Hepatocyte (in vitro differentiated cells): ENCODE measurements around the gene MRPL50. TPM values are rescaled to one million over a fixed set of nuclear protein-coding genes. Genes with fewer than 3 reads are reported as not detected.

Experiments used
- DNase-seq: peaks from one replicate; pipeline ENCODE4 v3.0.0-alpha.2; 2016; ENCODE audit warnings: low spot score
- H2AFZ ChIP-seq: fragments of 200-600 bp; sonication (generic); 2 replicates; pipeline ENCODE4 v1.6.0; 2016; ENCODE audit warnings: antibody characterized with exemption, mild to moderate bottlenecking
- H3K27ac ChIP-seq: fragments of 200-600 bp; sonication (generic); 2 replicates; pipeline ENCODE4 v1.5.1; 2016; ENCODE audit warnings: mild to moderate bottlenecking
- H3K27me3 ChIP-seq: fragments of 200-600 bp; sonication (generic); 2 replicates; pipeline ENCODE4 v1.6.1; 2016
- H3K36me3 ChIP-seq: fragments of 200-600 bp; sonication (generic); replicated peaks from 2 replicates; pipeline ENCODE4 v1.5.1; 2016; ENCODE audit warnings: low read depth; ENCODE audit not compliant: insufficient read depth
- H3K4me1 ChIP-seq: fragments of 200-600 bp; sonication (generic); 2 replicates; pipeline ENCODE4 v1.5.1; 2016; ENCODE audit warnings: mild to moderate bottlenecking, moderate library complexity; ENCODE audit not compliant: insufficient read depth
- H3K4me2 ChIP-seq: fragments of 200-600 bp; sonication (generic); 2 replicates; pipeline ENCODE4 v1.6.0; 2016
- H3K4me3 ChIP-seq: fragments of 200-600 bp; sonication (generic); 2 replicates; pipeline ENCODE4 v1.5.1; 2016; ENCODE audit warnings: mild to moderate bottlenecking
- H3K79me2 ChIP-seq: fragments of 200-600 bp; sonication (generic); 2 replicates; pipeline ENCODE4 v1.6.0; 2017; ENCODE audit warnings: mild to moderate bottlenecking
- H3K9me2 ChIP-seq: fragments of 200-600 bp; sonication (generic); replicated peaks from 2 replicates; pipeline ENCODE4 v1.6.0; 2017; ENCODE audit warnings: mild to moderate bottlenecking; ENCODE audit not compliant: insufficient read depth
- H3K9me3 ChIP-seq: fragments of 200-600 bp; sonication (generic); 2 replicates; pipeline ENCODE4 v1.5.1; 2016; ENCODE audit warnings: low read depth, mild to moderate bottlenecking
- H4K20me1 ChIP-seq: fragments of 200-600 bp; sonication (generic); 2 replicates; pipeline ENCODE4 v1.6.0; 2016; ENCODE audit warnings: mild to moderate bottlenecking; ENCODE audit not compliant: insufficient read depth, poor library complexity, severe bottlenecking
- CTCF ChIP-seq: fragments of 200-600 bp; sonication (generic); IDR thresholded peaks from 2 replicates; pipeline ENCODE4 v1.5.1; 2016; ENCODE audit warnings: antibody characterized with exemption, mild to moderate bottlenecking; ENCODE audit not compliant: poor library complexity
- EZH2 ChIP-seq: fragments of 200-600 bp; sonication (generic); IDR thresholded peaks from 2 replicates; pipeline ENCODE4 v1.6.1; 2016; ENCODE audit warnings: antibody characterized with exemption, mild to moderate bottlenecking, borderline replicate concordance
- EZH2phosphoT487 ChIP-seq: fragments of 200-600 bp; sonication (generic); IDR thresholded peaks from one replicate; pipeline ENCODE4 v1.6.1; 2018; ENCODE audit warnings: antibody characterized with exemption, mild to moderate bottlenecking, low read depth, moderate library complexity; ENCODE audit not compliant: unreplicated experiment, severe bottlenecking
- WGBS: methylation state at CpG from one replicate; pipeline ENCODE4 v1.1.6; 2016; ENCODE audit warnings: low lambda C conversion rate; ENCODE audit errors: missing lambda C conversion rate; 5-methylcytosine and 5-hydroxymethylcytosine counted together
- polyA plus RNA-seq: library from polyadenylated mRNA; unstranded; fragments of >200 nt; fragmentation: Nextera tagmentation; extraction: Ambion mirVana; gene quantifications from 2 replicates; pipeline ENCODE4 v1.2.1, GENCODE V29; 2016
- total RNA-seq: library from RNA; depleted of rRNA; stranded (reverse); fragments of >200 nt; gene quantifications from 2 replicates; pipeline ENCODE4 v1.2.3, GENCODE V29; 2014

The MRPL50 gene
- total and polyA plus RNA-seq, 2 experiments from 2014 or later, result 22.8 to 23.7 TPM

GRCh38 chr9:101438523-101438922 lies 40.1 kb upstream of the MRPL50 start:
- no peak for DNase-seq
- no peaks in the 10 kb centered on the region for H3K79me2 ChIP-seq
- no peaks in the 10 kb centered on the region for H3K9me3 ChIP-seq
- H4K20me1 ChIP-seq, result no peaks in the 10 kb centered on the region
- H3K4me3 ChIP-seq, result no peak overlapping the region
- H2AFZ ChIP-seq, result no peak overlapping the region
- H3K4me2 ChIP-seq, result no peak overlapping the region
- H3K27ac ChIP-seq, result peak overlapping the region; percentile 87
- peaks cover 6% of the 10 kb centered on the region for H3K4me1 ChIP-seq
- no peaks in the 10 kb centered on the region for H3K36me3 ChIP-seq
- 92% methylated on average over 3 of the region's 3 CpGs for WGBS
- TF ChIP-seq CTCF (no peak), EZH2phosphoT487 (no peak), EZH2 (no peak)
- no peaks in the 10 kb centered on the region for H3K9me2 ChIP-seq
- H3K27me3 ChIP-seq, result no peaks in the 10 kb centered on the region

- H4K20me1 ChIP-seq, result no peaks in the 10 kb centered on the region
- H3K4me1 ChIP-seq, result peaks cover 6% of the 10 kb centered on the region
- H3K27ac ChIP-seq, result peak overlapping the region; percentile 87
- no peaks in the 10 kb centered on the region for H3K27me3 ChIP-seq
- no peak overlapping the region for H2AFZ ChIP-seq
- H3K36me3 ChIP-seq, result no peaks in the 10 kb centered on the region
- H3K4me3 ChIP-seq, result no peak overlapping the region
- no peaks in the 10 kb centered on the region for H3K79me2 ChIP-seq
- DNase-seq, result peak; percentile 60
- WGBS, result 64% methylated on average over 2 of the region's 2 CpGs
- H3K4me2 ChIP-seq, result no peak overlapping the region
- TF ChIP-seq EZH2, result no peak
- TF ChIP-seq EZH2phosphoT487, result no peak
- no peak for TF ChIP-seq CTCF
- H3K9me2 ChIP-seq, result no peaks in the 10 kb centered on the region
- no peaks in the 10 kb centered on the region for H3K9me3 ChIP-seq
These were observed 39.4 kb upstream of the MRPL50 start for GRCh38 chr9:101437806-101438232.

GRCh38 chr9:101435601-101436079 lies 37.2 kb upstream of the MRPL50 start, which contains the start of gene ALDOB:
ALDOB (minus strand) TSS chr9:101435774; CDS start chr9:101430887, 4,887 bp downstream.
- H3K4me1 ChIP-seq, result no peaks in the 10 kb centered on the region
- no peak for DNase-seq
- TF ChIP-seq CTCF (no peak), EZH2 (no peak), EZH2phosphoT487 (no peak)
- H3K9me3 ChIP-seq, result no peaks in the 10 kb centered on the region
- no peaks in the 10 kb centered on the region for H3K79me2 ChIP-seq
- H4K20me1 ChIP-seq, result no peaks in the 10 kb centered on the region
- no peak within 1 kb of the TSS for H3K4me3 ChIP-seq
- H3K27ac ChIP-seq, result peak within 1 kb of the TSS; percentile 87
- H3K36me3 ChIP-seq, result no peaks in the 10 kb centered on the region
- WGBS, result 71% methylated on average over 2 of the region's 2 CpGs
- H3K4me2 ChIP-seq, result peak within 1 kb of the TSS; percentile 14
- H2AFZ ChIP-seq, result no peak within 1 kb of the TSS
- H3K9me2 ChIP-seq, result no peaks in the 10 kb centered on the region
- no peaks in the 10 kb centered on the region for H3K27me3 ChIP-seq

GRCh38 chr9:101434998-101435397 lies 36.6 kb upstream of the MRPL50 start:
- peak overlapping the region; percentile 65 for H3K27ac ChIP-seq
- WGBS, result 86% methylated on average over 3 of the region's 3 CpGs
- TF ChIP-seq EZH2phosphoT487, result no peak
- TF ChIP-seq CTCF, result no peak
- no peak for TF ChIP-seq EZH2
- no peak for DNase-seq
- H3K9me3 ChIP-seq, result no peaks in the 10 kb centered on the region
- no peaks in the 10 kb centered on the region for H3K4me1 ChIP-seq
- no peak overlapping the region for H2AFZ ChIP-seq
- H3K4me3 ChIP-seq, result no peak overlapping the region
- no peaks in the 10 kb centered on the region for H3K27me3 ChIP-seq
- no peaks in the 10 kb centered on the region for H3K79me2 ChIP-seq
- H3K4me2 ChIP-seq, result peak overlapping the region; percentile 14
- no peaks in the 10 kb centered on the region for H4K20me1 ChIP-seq
- no peaks in the 10 kb centered on the region for H3K36me3 ChIP-seq
- no peaks in the 10 kb centered on the region for H3K9me2 ChIP-seq
